Endometrial microvascular endothelial cells (primary cell): ENCODE data around the gene PFDN4. TPM values are rescaled to one million over a fixed set of nuclear protein-coding genes. Genes with fewer than 3 reads are reported as not detected.

Source experiments
- in situ Hi-C: cut with HindIII; loops from 2 replicates; pipeline ENCODE4 v1.10.0; 2017; ENCODE audit warnings: low sequenced_read_pairs, low pct_unique_long_range_greater_than_20kb; ENCODE audit errors: inconsistent ontology term
- total RNA-seq: library from RNA; depleted of rRNA; stranded (reverse); fragments of >200 nt; gene quantifications from one replicate; pipeline ENCODE4 v1.2.3, GENCODE V29; 2015; ENCODE audit errors: inconsistent ontology term

Gene PFDN4
- total RNA-seq, 1 donor from 2014 or later = 69.5 TPM

- in situ Hi-C loops = no loop called here
These were observed 10.0 kb upstream of the PFDN4 start for GRCh38 chr20:54197621-54198604.

GRCh38 chr20:54199283-54199682 lies 8.6 kb upstream of the PFDN4 start:
- in situ Hi-C loops = no loop called here

- in situ Hi-C loops = no loop called here
These were observed 8.1 kb upstream of the PFDN4 start for GRCh38 chr20:54199721-54200176.

- in situ Hi-C loops = no loop called here
These were observed 7.2 kb upstream of the PFDN4 start for GRCh38 chr20:54200487-54201267.

- in situ Hi-C loops = no loop called here
These were observed 6.5 kb upstream of the PFDN4 start for GRCh38 chr20:54201268-54201846.

GRCh38 chr20:54203281-54203680 lies 4.6 kb upstream of the PFDN4 start:
- in situ Hi-C loops = no loop called here

GRCh38 chr20:54204063-54204462 lies 3.8 kb upstream of the PFDN4 start:
- in situ Hi-C loops = no loop called here

- in situ Hi-C loops = no loop called here
These were observed 3.4 kb upstream of the PFDN4 start for GRCh38 chr20:54204481-54204880.

GRCh38 chr20:54205450-54205849 lies 2.4 kb upstream of the PFDN4 start:
- in situ Hi-C loops = no loop called here

GRCh38 chr20:54207053-54207742 lies 689 bp upstream of the PFDN4 start:
- in situ Hi-C loops = no loop called here

- in situ Hi-C loops = no loop called here
These were observed 775 bp downstream of the PFDN4 start for GRCh38 chr20:54208548-54209176.

GRCh38 chr20:54209216-54209813 lies 1.4 kb downstream of the PFDN4 start:
- in situ Hi-C loops = no loop called here

GRCh38 chr20:54212226-54212625 lies 4.3 kb downstream of the PFDN4 start:
- in situ Hi-C loops = no loop called here

- in situ Hi-C loops = no loop called here
These were observed 5.0 kb downstream of the PFDN4 start for GRCh38 chr20:54212871-54213270.

- in situ Hi-C loops = no loop called here
These were observed 6.7 kb downstream of the PFDN4 start for GRCh38 chr20:54214566-54214965.

GRCh38 chr20:54215157-54215789 lies 7.4 kb downstream of the PFDN4 start:
- in situ Hi-C loops = no loop called here

GRCh38 chr20:54217762-54218161 lies 9.9 kb downstream of the PFDN4 start:
- in situ Hi-C loops = no loop called here

GRCh38 chr20:54218470-54218869 lies 10.6 kb downstream of the PFDN4 start:
- in situ Hi-C loops = no loop called here
